Measurements from ENCODE around the gene DNER.
"Not testable (repeated sequence)": the region's sequence is repeated elsewhere in the genome, so short reads cannot be mapped to it uniquely, and the experiment has no call there.

The DNER gene

DNA sequence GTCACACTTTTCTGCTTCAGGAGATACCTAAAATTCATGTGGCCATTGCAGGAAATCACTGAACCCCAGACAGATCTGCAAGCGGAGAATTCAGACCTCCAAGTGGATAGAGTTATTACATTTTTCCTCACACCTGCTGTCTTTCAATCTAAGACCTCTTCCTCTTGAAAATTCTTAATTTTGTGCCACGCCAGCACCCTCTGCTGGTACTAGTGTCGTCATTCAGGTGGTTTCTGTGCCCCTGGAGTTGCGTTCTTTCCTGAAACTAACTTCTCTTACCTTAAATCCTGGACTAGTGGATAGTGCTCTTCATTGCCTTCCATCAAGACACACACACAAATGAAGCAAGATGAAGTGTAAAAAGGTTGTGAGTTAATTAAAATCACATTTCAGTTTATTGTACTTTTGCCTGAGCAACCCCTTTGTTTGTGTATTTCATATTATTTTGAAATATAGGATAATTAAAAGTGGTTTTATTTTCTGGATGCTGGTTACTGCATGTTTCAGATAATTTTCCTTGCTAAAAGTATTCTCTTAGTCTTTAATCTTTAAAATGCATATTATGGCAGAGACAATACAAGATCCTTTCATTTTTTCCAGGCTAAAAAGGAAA is 1.6 kb upstream of the DNER start:
- DNase-seq = peak; percentile 52

DNA sequence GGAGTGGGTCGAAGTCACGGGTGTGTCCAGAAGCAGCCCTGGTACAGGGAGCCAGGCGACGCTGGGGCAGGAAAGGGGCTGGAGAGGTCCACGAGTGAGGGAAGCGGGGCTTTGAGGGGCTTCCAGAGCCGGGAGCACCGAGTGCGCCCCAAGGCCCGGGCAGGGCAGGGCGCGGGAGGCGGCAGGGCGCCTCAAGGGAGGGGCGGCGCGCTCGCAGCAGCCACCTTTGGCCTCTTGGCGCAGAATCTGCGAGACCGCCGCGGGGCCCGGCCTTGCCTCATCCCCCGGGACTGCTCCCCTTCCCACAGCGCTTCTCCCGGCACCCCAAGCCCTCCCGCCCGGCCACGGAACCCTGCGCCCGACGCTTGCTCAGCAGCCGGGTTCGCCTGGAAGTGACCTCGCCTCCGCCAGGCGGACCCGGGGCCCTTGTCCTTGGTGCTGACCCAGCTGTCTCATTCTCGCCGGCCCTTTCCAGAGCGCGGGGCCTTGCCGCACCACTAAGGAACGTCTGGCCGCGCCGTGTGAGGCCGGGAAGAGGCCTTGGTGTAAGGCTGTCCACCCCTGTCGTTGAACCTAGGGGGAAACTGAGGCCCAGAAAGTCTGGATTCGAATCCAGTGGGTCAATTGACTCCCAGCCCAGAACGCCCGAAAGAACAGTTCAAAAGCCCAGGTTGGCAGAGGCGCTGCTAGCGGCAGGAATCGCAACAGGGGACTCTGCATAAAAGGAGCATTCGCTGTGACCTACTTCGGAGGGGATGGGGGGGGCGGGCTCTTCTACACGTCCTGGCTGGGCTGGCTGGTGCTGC is 584 bp upstream of the DNER start:
- DNase-seq = no peak

DNA sequence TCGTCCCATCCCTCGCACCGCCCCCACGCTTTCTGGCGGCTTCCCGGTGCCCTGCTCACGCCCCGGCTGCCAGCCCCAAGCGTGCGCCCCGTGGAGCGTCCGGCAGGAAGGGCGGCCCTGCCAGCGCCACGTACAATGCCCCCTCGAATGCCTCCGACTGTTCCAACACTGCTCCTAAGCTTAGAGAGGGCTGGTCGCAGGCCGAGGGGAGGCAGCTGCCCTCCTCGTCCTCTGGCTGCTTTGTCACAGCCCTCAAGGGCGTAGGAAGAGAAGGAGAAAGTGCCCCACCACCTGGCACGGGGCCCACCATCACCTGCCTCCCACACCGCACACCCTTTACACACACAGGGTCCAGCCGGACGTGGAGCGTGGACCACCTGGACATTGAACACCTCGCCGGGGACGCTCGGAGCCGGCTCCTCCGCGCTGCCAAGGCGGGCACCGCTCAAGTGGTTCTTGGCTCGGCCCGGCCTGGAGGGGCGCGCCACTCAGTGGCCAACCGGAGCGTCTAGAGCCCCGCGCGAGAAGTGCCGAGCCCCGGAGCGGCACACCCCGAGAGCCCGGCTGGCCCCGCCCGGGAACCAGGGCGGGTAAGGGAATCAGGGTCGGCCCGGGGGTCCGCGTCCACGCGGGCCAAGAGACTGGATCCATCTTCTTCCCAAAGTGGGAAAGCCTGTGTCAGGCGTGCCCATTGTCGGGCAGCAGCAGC is 830 bp downstream of the DNER start:
- DNase-seq = peak; percentile 23

DNA sequence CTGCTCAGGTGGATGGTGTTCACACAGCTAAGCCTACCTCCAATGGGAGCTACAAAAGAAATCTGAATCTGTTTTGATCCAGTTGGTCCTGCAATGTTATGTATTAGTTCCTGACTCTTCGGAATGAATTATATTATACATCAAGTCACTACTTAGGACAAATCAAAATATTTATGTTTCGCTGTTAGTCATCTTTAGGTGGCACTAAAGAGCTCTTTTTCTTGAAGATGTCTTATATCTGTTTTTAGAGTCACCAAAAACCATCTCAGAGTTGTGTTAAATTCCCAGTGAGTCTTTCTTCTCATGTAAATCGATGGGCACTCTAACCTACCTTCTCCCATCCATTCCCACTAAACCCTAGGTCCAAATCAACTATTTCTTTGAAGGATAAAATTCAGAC is 2.2 kb downstream of the DNER start:
- no peak for DNase-seq

DNA sequence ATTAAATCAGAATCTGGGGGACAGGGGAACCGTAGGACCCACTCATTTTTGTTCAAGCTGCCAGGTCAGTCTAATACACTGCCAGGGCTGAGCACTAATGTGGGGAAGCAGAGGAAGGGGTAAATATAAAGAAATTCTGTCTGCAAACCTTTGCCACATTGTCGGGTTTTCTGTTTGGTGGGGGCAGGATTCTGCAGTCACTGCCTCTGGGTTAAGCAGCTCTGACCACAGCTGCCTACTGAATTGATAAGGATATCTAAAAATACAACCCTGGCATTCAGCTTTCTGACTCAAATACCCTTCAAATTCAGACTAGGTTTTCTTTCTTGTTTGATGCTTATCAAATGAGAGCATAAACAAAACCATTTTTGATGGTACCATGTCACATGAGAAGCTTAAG is 6.0 kb downstream of the DNER start:
- no peak for DNase-seq

DNA sequence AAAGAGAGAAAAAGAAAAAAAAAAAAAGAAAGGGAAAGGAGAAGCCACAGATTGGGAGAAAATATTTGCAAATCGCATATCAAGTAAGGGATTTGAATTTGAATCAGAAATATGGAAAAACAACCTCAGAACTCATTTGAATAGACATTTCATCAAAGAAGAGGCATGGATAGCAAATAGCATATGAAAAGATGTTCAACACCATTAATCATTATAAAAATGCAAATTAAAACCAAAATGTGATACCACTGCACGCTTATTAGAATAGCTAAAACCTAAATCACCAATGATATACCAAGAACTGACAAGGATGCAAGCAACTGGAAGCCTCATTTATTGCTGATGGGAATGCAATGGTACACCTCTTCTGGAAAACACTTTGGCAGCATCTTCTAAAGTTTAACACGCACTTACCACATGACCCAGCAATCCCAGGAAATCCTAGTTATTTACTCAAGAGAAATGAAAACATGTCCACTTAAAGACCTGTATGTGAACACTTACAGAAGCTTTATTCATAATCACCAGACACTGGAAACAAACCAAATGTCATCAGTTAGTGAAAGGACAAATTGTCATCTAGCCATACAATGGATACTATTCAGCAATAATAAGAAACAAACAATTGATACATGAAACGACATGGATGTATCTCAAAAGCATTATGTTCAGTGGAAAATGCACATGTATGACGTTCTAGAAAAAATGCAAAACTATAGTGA is 10.3 kb downstream of the DNER start:
- DNase-seq = no peak

DNA sequence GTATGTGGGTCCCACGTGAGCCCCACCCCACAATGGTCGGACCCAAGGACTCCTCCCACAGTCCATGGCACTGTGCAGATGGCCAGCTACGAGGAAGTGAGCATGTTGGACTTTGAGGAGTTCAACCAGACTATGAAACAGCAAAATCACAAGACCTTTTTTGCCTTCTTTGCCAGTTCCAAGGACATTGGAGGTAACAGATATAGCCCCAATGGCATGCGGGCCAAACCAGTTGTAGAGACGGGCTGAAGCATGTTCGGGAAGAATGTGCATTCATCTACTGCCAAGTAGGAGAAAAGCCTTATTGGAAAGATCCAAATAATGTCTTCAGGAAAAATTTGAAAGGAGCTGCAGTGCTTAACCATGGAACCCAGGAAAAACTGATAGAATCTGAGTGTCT is 12.6 kb downstream of the DNER start:
- DNase-seq = no peak

DNA sequence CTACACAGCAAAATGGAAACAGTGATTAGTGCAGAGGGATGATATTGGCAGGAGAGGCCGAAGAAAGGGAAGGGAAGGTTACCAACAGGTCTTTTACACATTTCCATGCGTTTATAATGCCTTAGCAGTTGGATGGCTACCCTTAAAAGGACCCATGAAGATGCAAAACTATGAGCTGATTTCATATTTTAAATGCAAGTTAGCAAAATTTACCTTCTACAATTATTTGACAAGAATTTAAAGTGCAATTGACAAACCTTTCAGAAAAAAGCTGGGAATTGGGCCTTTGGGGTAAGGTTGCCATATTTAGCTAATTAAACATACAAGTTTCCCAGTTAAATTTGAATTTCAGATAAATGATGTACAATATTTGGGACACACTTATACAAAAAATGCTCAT is 13.3 kb downstream of the DNER start:
- no peak for DNase-seq

DNA sequence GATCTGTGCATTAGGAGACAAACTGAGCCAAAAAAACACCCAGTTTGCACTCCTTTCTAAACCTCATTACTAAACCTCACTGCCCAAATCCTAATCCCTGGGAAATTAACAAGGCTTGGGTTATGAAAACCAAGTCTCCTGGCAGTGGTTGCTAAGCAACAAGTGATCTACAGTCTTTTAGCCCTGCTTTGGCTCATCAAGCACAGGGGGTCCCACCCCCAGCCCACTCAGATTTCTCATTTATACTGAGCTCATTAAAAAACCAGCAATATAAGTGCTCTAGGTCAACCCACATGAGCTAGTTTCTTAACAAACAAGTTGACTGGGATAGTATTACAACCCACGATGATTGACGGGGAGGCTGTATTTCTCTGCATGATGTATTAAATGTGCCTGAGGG is 18.4 kb downstream of the DNER start:
- DNase-seq = no peak

DNA sequence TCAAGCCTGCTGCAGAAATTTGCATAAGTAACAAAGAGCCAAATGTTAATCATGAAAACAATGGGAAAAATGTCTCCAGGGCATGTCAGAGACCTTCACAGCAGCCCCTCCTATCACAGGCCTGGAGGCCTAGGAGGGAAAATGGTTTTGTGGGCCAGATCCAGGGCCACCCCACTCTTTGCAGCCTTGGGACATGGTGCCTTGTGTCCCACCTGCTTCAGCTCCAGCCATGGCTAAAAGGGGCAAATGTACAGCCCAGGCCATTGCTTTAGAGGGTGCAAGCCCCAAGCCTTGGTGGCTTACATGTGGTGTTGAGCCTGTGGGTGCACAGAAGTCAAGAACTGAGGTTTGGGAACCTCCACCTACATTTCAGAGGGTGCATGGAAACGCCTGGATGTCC is 20.5 kb downstream of the DNER start:
- DNase-seq = not testable (repeated sequence)

DNA sequence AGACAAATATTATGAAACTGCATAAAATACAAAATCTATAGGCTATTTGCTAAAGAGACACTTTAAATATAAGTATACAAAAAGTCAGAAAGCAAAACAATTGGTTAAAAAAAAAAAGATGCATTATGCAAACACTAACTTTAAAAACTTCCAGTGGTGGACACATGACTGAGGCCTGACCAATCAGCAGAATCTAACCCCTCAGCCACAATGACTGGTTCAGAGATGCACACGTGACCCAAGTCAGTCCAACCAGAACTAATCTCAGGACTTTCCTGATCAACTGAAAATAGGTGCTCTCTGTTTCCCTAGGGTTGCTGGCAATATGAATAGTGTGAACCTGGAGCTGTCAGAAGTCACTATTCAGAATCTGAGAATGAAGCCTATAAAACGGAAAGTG is 22.7 kb downstream of the DNER start:
- no peak for DNase-seq

DNA sequence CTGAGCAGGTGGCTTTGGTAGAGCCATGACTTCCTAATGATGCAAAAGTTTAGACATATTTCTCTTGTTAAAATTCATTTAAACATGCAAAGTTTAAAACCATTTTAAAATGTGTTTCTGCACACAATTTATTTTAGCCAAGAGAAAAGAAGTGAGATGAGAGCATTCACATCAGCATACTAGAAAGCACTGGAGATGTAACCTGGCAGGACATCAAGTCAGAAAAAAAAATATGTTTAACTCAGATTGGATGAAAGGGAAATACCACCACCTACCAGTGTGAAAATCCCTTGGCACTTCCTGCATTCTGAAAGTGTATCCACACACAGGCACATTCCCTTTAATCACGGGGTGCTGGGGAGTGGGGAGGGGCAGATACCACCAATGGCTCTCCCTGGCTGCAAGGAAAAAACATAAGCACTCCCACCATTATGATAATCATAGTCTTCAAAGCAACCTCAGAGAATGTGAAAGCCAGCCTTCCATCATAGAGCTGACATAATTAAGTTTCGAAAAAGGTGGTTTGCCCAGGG is 25.0 kb downstream of the DNER start:
- no peak for DNase-seq

DNA sequence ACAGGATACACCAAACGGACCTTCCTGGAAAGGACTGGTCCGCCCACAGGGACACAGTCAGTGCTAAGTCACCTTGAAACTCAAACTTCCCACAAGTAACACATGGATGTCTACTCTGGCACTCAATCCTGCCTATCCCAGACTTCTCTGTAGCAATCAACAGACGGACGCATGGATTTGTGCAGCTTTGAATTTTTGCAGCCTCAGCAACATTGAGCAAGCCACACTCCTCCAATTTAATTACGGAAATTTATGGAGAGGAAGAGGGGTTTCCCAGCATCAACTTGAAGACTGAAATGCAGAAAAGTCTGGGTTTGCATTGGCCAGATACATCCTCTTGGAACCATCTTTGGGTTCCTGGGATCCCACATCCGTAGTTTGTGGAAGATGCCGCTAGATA is 26.2 kb downstream of the DNER start:
- no peak for DNase-seq

DNA sequence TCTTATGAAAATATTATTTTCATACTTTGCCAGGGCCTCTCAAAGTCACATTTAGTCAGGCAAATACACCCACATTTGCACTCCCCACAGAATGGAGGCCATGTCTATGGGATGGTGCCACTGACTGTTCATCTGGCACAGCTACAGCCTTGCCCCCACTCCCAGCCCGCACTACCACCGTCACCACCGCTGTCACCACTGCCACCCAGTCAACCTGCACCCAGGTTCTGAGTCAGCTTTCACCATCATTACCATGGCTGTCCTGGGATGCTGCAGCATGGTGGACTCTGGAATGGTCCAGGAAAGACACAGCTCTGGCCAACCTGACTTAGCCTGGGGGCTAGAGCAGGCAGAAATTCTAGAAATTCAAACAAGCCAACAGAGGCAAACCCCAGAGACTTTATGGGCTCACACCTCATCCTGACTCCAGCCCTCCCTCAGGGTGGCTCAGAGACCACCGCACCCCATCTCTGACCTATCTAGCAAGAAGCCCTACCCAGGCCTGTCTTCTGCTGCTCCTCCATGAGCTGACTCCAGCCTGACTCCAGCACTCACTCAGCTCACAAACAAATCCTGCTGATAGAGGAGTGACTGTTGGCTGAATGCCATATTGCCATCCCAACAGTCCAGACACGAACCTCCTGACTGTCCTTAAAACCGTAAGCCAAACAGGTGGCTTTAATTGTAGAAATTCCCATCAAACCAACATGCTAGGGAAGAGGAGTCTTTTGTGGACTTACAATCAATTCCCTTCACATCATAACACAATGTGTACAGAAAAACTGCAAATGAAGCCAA is 28.0 kb downstream of the DNER start:
- peak; percentile 71 for DNase-seq

DNA sequence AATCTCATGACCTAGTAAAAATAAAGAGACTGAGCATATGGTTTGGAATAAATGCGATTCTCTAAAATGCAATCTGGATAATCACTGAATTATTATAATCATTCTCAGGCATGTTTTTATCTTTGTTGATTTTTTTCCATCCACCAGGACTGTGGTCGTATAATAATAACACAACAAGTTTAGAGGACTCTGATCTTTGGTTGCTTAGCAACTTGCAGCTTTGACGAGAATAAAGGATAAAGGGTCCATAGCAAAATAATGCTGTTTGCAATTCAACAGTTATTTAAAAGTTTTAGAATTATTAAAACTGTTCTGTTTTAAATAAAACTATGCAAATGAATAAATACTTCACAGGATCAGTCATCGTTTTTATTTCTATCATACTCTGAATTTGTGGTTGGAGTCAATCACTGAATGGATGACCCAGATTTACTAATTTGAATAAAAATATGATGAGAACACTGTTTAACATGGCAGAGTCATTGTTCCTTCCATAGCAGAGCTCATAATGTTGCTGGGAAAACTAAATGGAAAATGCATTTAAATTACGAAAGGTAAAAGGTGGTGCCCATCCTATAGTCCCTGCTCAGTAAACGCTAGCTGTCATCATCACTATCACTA is 29.3 kb downstream of the DNER start:
- DNase-seq = no peak

DNA sequence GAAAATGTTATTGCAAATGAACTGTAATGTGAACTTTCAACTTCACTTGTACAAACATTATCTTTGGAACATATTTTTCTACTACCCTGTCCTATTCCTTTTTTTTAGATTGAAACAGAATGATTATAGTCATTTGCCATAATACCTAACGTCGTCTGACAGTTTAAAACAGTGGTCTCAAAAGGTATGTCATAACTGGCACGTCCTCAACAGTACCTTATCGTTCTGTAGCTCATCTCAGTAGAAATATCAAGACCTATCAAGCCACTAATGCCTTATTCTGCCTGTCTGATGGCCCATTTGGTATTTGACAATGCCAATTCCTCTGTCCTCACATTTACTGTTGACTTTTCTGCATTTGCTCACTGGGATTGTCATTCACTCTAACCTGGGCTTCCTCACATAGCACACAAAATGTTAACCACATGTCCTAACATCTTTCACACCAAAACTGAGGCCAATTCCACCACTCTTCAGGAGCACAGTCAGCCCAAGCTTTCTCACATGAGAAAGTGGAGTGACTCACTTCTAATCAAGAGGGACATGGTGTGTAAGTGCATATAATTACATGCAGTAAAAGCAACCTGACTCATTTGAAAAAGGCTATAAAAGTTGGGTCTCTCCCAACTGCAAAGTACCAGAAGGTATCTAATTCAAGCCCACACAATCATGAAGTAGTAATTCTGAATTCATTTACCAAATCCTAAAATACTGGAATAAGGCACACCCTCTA is 34.8 kb downstream of the DNER start:
- no peak for DNase-seq

DNA sequence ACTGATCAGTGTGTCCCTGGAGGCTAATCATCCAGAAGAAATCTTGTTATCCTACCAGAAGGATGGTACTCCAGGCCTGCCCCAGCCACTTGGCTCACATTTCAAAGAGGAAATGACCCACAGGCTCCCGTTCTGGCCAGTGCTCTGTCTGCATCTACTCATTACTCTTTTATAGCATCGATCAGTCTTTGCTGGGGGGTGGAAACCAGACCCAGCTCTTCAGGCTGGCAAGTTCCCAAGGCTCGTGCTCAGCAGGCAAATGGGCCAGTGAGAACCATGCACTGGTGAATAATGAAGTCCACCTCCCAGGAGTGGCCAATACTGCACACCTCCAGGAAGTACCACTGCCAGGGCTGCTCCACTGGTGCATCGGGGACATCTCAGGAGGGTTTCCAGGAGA is 38.8 kb downstream of the DNER start:
- DNase-seq = peak; percentile 58

DNA sequence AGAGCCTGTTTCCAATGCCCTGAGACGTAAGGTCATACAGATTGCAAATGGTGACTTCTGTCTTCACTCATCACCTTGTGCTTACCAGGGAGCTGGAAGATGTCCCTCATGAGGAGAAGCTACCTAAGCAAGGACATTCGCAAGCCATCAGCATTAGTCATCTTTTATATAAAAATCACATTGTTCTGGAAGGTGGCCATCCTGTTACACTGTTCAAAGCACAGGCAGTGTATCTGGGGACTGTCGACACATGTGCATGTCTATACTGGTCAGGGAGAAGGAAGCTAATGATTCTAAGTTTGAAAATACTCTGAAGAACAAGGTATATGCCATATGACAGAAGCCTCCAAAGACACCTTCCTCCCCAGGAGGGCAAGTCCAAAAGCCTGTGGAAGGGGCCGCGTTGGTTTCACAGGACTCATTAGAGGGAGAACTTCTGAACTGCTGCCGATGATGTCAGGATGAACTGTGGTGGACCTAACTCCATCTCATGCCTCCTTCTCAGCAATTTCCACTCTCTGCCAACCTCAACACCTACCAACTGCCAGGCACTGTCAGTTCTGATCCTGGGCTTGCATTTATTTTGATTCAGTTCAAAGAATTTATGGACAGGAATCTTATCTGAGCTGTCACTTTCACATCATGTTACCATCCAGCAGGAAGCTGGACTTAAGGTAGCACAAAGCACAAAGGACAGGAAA is 39.4 kb downstream of the DNER start:
- DNase-seq = no peak

DNA sequence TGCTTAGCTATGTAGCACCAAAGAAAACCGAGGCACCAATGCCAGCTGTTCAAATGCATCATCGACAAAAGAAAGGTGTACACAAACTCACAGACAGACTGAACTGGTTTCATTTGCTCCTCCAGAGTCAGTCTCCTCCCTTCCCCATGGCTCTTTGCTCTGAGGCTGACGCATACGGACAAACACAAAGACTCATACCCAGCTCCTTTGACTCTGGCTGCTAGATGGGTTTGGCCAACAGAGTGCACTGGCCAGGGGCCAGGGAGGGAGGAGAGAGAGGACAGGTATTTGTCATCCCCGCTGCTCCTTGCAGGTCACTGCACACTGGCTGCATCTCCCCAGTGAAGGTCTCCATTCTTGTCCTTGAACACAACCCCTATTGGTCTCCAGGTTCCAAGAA is 40.7 kb downstream of the DNER start:
- DNase-seq = peak; percentile 14

DNA sequence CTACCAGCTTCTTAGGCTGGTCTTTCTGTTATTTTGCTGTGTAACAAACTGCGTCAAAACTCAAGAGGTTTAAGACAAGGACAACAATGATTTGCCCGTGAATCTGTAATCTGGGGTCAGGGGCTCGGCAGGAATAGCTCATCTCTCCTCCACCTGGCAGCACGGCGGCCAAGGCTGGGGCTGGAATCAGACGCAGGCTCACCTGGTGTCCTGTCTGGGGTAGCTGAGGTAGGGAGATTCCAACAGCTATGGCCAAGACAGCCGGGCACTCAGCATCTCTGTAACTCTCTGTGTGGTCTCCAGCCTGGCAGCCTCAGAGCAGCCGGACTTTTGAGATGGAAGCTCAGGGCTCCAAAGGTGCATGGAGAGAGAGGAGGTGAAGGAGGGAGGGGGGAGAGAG is 42.3 kb downstream of the DNER start:
- no peak for DNase-seq

DNA sequence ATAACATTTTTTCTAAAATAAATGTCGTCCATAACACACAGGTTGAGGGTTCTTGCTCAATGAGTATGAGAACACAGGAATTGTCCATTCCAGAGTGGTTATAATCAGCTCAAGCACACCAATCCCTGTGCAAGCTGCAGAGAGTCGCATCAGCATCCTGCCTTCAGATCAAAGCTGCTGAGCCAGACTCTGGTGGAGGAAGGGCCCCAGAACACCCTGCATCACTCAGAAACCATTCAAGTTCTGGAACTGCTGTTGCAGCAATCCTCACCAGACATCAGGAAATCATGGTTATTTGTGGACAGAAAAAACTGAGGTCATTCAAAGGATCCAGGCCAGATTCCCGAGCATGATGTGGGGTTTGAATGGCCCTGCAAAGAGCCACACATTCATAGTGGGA is 44.5 kb downstream of the DNER start:
- no peak for DNase-seq
